ENCODE measurements around the gene CALHM3.

DNA sequence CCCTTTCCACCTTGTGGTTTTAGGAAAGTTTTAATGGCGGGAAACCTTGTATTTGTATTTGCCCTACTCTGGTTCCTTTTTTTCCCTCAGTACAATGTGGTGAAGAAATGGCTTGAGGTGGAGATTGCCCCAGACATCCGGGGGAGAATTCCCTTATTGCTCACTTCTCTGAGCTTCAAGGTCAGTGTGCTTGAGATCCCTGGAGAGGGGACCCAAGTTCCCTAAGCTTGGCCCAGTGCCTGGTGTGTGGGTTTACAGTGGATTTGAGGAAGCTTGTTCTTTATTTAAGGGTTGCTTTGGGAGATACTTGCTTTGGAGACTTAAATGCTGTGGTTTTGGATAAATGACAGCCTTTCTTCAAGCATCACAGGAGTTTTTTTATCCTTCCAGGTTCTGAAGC lies 45.2 kb downstream of the CALHM3 start:
- no peak for TF ChIP-seq EZH2 (IDR thresholded peaks at IDR 0.05; ENCODE audit: low read length)
- TF ChIP-seq, protein P1, sequence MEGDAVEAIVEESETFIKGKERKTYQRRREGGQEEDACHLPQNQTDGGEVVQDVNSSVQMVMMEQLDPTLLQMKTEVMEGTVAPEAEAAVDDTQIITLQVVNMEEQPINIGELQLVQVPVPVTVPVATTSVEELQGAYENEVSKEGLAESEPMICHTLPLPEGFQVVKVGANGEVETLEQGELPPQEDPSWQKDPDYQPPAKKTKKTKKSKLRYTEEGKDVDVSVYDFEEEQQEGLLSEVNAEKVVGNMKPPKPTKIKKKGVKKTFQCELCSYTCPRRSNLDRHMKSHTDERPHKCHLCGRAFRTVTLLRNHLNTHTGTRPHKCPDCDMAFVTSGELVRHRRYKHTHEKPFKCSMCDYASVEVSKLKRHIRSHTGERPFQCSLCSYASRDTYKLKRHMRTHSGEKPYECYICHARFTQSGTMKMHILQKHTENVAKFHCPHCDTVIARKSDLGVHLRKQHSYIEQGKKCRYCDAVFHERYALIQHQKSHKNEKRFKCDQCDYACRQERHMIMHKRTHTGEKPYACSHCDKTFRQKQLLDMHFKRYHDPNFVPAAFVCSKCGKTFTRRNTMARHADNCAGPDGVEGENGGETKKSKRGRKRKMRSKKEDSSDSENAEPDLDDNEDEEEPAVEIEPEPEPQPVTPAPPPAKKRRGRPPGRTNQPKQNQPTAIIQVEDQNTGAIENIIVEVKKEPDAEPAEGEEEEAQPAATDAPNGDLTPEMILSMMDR (optimal IDR thresholded peaks at IDR 0.05 in 1 of 3, IDR thresholded peaks at IDR 0.05 in 1 of 3, conservative IDR thresholded peaks at IDR 0.05 in 1 of 3; ENCODE audit: extremely low read depth in 1 of 3, insufficient read depth in 2 of 3, low read length in 3 of 3): no peak
